ENCODE results near the gene TTK. TPM values are rescaled to one million over a fixed set of nuclear protein-coding genes. Genes with fewer than 3 reads are reported as not detected.
A peak's percentile ranks its signal among the peaks of the same experiment; 100 is the strongest.

TTK gene
- total RNA-seq, 2 donors from 2014 or later = 4.3 to 16.4 TPM

GRCh38 chr6:79969784-79970183 lies 34.7 kb upstream of the TTK start:
- 91% methylated on average over 5 of the region's 5 CpGs for WGBS
- DNase-seq (ENCODE audit: low spot score) = no peak

GRCh38 chr6:79971193-79971592 lies 33.3 kb upstream of the TTK start:
- Histone ChIP-seq H3K27ac (no peak overlapping the region), H3K9me3 (no peaks in the 10 kb centered on the region), H3K4me3 (no peak overlapping the region), H3K27me3 (replicated peaks; ENCODE audit: insufficient read depth) (no peaks in the 10 kb centered on the region), H3K4me1 (replicated peaks) (no peaks in the 10 kb centered on the region), H3K36me3 (no peaks in the 10 kb centered on the region)
- no peak for TF ChIP-seq POLR2A (IDR thresholded peaks at IDR 0.05)
- no peak for TF ChIP-seq POLR2AphosphoS5 (IDR thresholded peaks at IDR 0.05)
- no peak for TF ChIP-seq CTCF (IDR thresholded peaks at IDR 0.05)
- DNase-seq (ENCODE audit: low spot score) = no peak
- intact Hi-C loops (cut with DNase I) = no loop called here

More at GRCh38 chr6:79969784-79970183, 34.7 kb upstream of the TTK start:
- Histone ChIP-seq H3K36me3 (no peaks in the 10 kb centered on the region), H3K9me3 (no peaks in the 10 kb centered on the region), H3K27ac (no peak overlapping the region), H3K4me1 (replicated peaks) (no peaks in the 10 kb centered on the region), H3K27me3 (replicated peaks; ENCODE audit: insufficient read depth) (no peaks in the 10 kb centered on the region), H3K4me3 (no peak overlapping the region)
- intact Hi-C loops (cut with DNase I) = no loop called here
- TF ChIP-seq POLR2AphosphoS5 (IDR thresholded peaks at IDR 0.05) = no peak
- TF ChIP-seq POLR2A (IDR thresholded peaks at IDR 0.05) = no peak
- TF ChIP-seq CTCF (IDR thresholded peaks at IDR 0.05) = no peak

- no peaks in the 10 kb centered on the region for H3K36me3 ChIP-seq
- H3K4me3 ChIP-seq = no peak overlapping the region
- no peak overlapping the region for H3K27ac ChIP-seq
- H3K4me1 ChIP-seq (replicated peaks) = no peaks in the 10 kb centered on the region
- TF ChIP-seq POLR2AphosphoS5 (IDR thresholded peaks at IDR 0.05) (no peak), CTCF (IDR thresholded peaks at IDR 0.05) (no peak), POLR2A (IDR thresholded peaks at IDR 0.05) (no peak)
- WGBS = 94% methylated on average over 4 of the region's 4 CpGs
- no peaks in the 10 kb centered on the region for H3K9me3 ChIP-seq
- H3K27me3 ChIP-seq (replicated peaks; ENCODE audit: insufficient read depth) = no peaks in the 10 kb centered on the region
- no peak for DNase-seq (ENCODE audit: low spot score)
- intact Hi-C loops (cut with DNase I) = no loop called here
Observed at GRCh38 chr6:79981652-79982051, 22.8 kb upstream of the TTK start.

- Histone ChIP-seq H3K4me3 (no peak overlapping the region), H3K27ac (no peak overlapping the region), H3K27me3 (replicated peaks; ENCODE audit: insufficient read depth) (no peaks in the 10 kb centered on the region), H3K4me1 (replicated peaks) (no peaks in the 10 kb centered on the region), H3K9me3 (no peaks in the 10 kb centered on the region), H3K36me3 (no peaks in the 10 kb centered on the region)
- TF ChIP-seq CTCF (IDR thresholded peaks at IDR 0.05) (peak in 1 of 4 experiments; percentile 11), POLR2A (IDR thresholded peaks at IDR 0.05) (no peak)
- intact Hi-C loops (cut with DNase I) = no loop called here
- DNase-seq (ENCODE audit: low spot score) = peak; percentile 6
- 18% methylated on average over 2 of the region's 2 CpGs for WGBS
Observed at GRCh38 chr6:79984261-79984660, 20.2 kb upstream of the TTK start.

GRCh38 chr6:79985128-79985527 lies 19.3 kb upstream of the TTK start:
- Histone ChIP-seq H3K27me3 (replicated peaks; ENCODE audit: insufficient read depth) (no peaks in the 10 kb centered on the region), H3K36me3 (no peaks in the 10 kb centered on the region), H3K9me3 (no peaks in the 10 kb centered on the region), H3K27ac (no peak overlapping the region), H3K4me3 (no peak overlapping the region), H3K4me1 (replicated peaks) (no peaks in the 10 kb centered on the region)
- TF ChIP-seq CTCF (IDR thresholded peaks at IDR 0.05) (no peak), POLR2A (IDR thresholded peaks at IDR 0.05) (no peak), POLR2AphosphoS5 (IDR thresholded peaks at IDR 0.05) (no peak)
- intact Hi-C loops (cut with DNase I) = no loop called here
- no peak for DNase-seq (ENCODE audit: low spot score)
